NT2/D1 (cell line): ENCODE measurements around the gene RAB11FIP3.

Experiments used
- SUZ12 ChIP-seq: IDR thresholded peaks from 2 replicates; pipeline ENCODE4 v1.6.1; 2011; ENCODE audit not compliant: insufficient read length, insufficient read depth; ENCODE audit errors: extremely low read depth
- YY1 ChIP-seq: IDR thresholded peaks from 2 replicates; pipeline ENCODE4 v1.6.1; 2011; ENCODE audit not compliant: insufficient read length, insufficient read depth
- ZNF274 ChIP-seq: IDR thresholded peaks from 2 replicates; pipeline ENCODE4 v1.6.1; 2011; ENCODE audit warnings: mild to moderate bottlenecking, low read depth, low read length

DNA sequence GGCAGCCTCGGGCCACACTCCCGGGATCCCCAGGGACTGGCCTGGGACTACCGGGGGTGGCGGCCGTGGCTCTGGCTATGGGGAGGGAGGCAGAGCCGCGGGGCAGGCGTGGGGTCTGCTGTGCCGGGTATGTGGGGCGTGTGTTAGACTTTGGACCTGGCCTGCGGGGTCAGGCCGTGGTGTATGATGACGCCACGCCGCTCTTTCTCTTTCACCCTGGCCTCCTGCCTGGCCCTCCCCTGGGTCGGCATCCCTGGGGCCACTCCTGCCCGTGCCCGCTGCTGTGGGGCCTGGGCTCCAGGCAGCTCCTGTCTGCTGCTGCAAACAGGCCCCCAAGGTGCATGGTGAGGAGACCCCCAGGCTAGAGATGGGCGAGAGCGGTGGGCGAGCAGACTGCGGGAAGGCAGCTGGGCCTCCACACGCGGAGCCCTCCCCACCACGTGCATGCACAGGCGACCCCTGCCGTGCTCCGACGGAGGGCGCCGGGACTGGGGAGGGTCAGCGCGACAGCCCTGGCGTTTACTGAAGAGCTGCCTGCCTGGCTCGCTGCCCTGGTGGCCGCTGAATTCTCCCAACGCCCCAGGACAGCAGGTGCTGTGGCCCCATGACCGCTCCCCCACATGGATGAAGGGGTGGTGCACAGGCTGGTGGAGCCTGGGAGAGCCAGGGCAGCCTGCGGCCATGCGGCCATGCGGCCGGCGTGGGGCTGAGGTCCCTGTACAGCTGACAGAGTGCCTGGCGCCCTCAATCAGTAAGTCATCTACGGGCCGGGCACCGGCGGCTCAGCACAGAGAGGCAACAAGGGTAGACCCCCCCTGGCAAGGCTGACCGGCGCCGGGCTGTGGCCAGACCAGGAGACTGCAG lies 118.1 kb downstream of the RAB11FIP3 start:
- TF ChIP-seq SUZ12 (no peak), ZNF274 (no peak), YY1 (no peak)
